22Rv1 (cell line): ENCODE measurements around the gene NEIL3.

Source experiments
- ZFX ChIP-seq: fragments of 450-650 bp; IDR thresholded peaks from 2 replicates; pipeline ENCODE4 v1.6.1; 2017; ENCODE audit warnings: antibody characterized with exemption, borderline replicate concordance
- TF ChIP-seq, protein P1 (sequence below): fragments of 450-650 bp; IDR thresholded peaks from 2 replicates; pipeline ENCODE4 v1.5.1; 2017; ENCODE audit warnings: mild to moderate bottlenecking

DNA sequence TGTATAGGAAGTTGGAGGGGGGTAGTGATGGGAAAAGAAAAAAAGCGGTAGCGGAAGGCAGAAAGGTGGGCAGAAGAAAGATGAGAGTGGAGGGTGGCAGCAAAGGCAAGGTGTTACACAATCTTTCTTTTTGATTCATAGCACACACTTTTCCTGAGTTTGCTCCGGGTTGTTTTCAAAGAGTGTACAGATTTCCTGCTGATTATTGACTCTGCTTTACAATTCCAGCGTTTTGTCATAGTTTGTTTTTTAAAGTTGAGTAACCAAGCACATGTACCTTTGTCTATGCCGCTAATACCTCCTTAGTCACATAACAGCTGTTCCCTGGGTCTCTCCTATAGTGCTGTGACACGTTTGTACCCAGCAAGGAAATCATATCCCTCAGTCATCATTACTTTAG is 82.3 kb downstream of the NEIL3 start:
- TF ChIP-seq, protein P1, sequence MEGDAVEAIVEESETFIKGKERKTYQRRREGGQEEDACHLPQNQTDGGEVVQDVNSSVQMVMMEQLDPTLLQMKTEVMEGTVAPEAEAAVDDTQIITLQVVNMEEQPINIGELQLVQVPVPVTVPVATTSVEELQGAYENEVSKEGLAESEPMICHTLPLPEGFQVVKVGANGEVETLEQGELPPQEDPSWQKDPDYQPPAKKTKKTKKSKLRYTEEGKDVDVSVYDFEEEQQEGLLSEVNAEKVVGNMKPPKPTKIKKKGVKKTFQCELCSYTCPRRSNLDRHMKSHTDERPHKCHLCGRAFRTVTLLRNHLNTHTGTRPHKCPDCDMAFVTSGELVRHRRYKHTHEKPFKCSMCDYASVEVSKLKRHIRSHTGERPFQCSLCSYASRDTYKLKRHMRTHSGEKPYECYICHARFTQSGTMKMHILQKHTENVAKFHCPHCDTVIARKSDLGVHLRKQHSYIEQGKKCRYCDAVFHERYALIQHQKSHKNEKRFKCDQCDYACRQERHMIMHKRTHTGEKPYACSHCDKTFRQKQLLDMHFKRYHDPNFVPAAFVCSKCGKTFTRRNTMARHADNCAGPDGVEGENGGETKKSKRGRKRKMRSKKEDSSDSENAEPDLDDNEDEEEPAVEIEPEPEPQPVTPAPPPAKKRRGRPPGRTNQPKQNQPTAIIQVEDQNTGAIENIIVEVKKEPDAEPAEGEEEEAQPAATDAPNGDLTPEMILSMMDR: no peak
- no peak for TF ChIP-seq ZFX
